ENCODE results near the gene PLIN5. TPM values are rescaled to one million over a fixed set of nuclear protein-coding genes. Genes with fewer than 3 reads are reported as not detected.
A peak's percentile ranks its signal among the peaks of the same experiment; 100 is the strongest.

PLIN5 gene
- total RNA-seq, 2 donors from 2014 or later, result 4.0 to 4.5 TPM

GRCh38 chr19:4525563-4526002, 9.4 kb downstream of the PLIN5 start:
- Histone ChIP-seq H3K27me3 (replicated peaks; ENCODE audit: insufficient read depth) (no peaks in the 10 kb centered on the region), H3K27ac (no peak overlapping the region), H3K9me3 (no peaks in the 10 kb centered on the region), H3K36me3 (no peaks in the 10 kb centered on the region), H3K4me1 (ENCODE audit: control insufficient read depth in 1 of 2, low read depth in 2 of 2) (no peaks in the 10 kb centered on the region), H3K4me3 (no peak overlapping the region)
- no peak for TF ChIP-seq CTCF (IDR thresholded peaks at IDR 0.05)
- ATAC-seq (ENCODE audit: insufficient number of reproducible peaks, low FRiP score, low read depth) (no peak), DNase-seq (ENCODE audit: low spot score) (no peak)

GRCh38 chr19:4524808-4525562, 10.0 kb downstream of the PLIN5 start:
- Histone ChIP-seq H3K4me3 (no peak overlapping the region), H3K27me3 (replicated peaks; ENCODE audit: insufficient read depth) (no peaks in the 10 kb centered on the region), H3K27ac (no peak overlapping the region), H3K36me3 (no peaks in the 10 kb centered on the region), H3K4me1 (ENCODE audit: control insufficient read depth in 1 of 2, low read depth in 2 of 2) (no peaks in the 10 kb centered on the region), H3K9me3 (no peaks in the 10 kb centered on the region)
- TF ChIP-seq CTCF (IDR thresholded peaks at IDR 0.05), result peak; percentile 71
- ATAC-seq (ENCODE audit: insufficient number of reproducible peaks, low FRiP score, low read depth) (no peak), DNase-seq (ENCODE audit: low spot score) (no peak)

GRCh38 chr19:4523306-4524110, 11.5 kb downstream of the PLIN5 start:
- peak; percentile 41 for TF ChIP-seq CTCF (IDR thresholded peaks at IDR 0.05)
- Histone ChIP-seq H3K27ac (no peak overlapping the region), H3K27me3 (replicated peaks; ENCODE audit: insufficient read depth) (no peaks in the 10 kb centered on the region), H3K9me3 (no peaks in the 10 kb centered on the region), H3K36me3 (no peaks in the 10 kb centered on the region), H3K4me3 (no peak overlapping the region), H3K4me1 (ENCODE audit: control insufficient read depth in 1 of 2, low read depth in 2 of 2) (peaks cover 0 to 8% of the 10 kb centered on the region in 2 donors)
- no peak for ATAC-seq (ENCODE audit: insufficient number of reproducible peaks, low FRiP score, low read depth)
- no peak for DNase-seq (ENCODE audit: low spot score)

- ATAC-seq (ENCODE audit: insufficient number of reproducible peaks, low FRiP score, low read depth), result no peak
- Histone ChIP-seq H3K9me3 (no peaks in the 10 kb centered on the region), H3K4me1 (ENCODE audit: control insufficient read depth in 1 of 2, low read depth in 2 of 2) (peaks cover 0 to 18% of the 10 kb centered on the region in 2 donors), H3K27me3 (replicated peaks; ENCODE audit: insufficient read depth) (no peaks in the 10 kb centered on the region), H3K4me3 (no peak overlapping the region), H3K27ac (no peak overlapping the region), H3K36me3 (no peaks in the 10 kb centered on the region)
- TF ChIP-seq CTCF (IDR thresholded peaks at IDR 0.05), result no peak
- no peak for DNase-seq (ENCODE audit: low spot score)
Measured at GRCh38 chr19:4522291-4523002, 12.6 kb downstream of the PLIN5 start.

GRCh38 chr19:4521888-4522242, 13.2 kb downstream of the PLIN5 start:
- no peak for TF ChIP-seq CTCF (IDR thresholded peaks at IDR 0.05)
- no peak overlapping the region for H3K27ac ChIP-seq
- no peak for ATAC-seq (ENCODE audit: insufficient number of reproducible peaks, low FRiP score, low read depth)
- no peaks in the 10 kb centered on the region for H3K27me3 ChIP-seq (replicated peaks; ENCODE audit: insufficient read depth)
- H3K4me1 ChIP-seq (ENCODE audit: control insufficient read depth in 1 of 2, low read depth in 2 of 2), result peaks cover 0 to 21% of the 10 kb centered on the region in 2 donors
- no peak for DNase-seq (ENCODE audit: low spot score)
- H3K4me3 ChIP-seq, result no peak overlapping the region
- H3K9me3 ChIP-seq, result no peaks in the 10 kb centered on the region
- no peaks in the 10 kb centered on the region for H3K36me3 ChIP-seq

All from thoracic aorta (tissue), 2 donors.